Measurements from ENCODE around the gene CSTPP1.

CSTPP1 gene

DNA sequence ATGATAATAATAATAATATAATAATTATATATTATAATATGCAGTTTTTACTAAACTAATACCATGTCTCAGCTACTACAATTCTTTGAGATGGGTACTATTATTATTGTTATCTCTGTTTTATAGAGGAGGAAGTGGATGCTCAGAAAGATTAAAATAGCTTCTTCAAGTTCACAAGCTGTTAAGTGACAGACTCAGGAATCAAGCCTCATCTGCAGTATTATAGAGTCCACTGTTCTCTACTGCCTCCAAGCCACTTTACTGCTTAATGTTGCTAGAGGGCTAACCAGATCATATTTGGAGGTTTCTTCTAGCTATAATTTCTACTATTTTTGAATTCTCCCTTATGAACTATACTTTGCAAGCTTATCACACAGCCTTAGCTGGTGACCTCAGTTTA, 62.7 kb downstream of the CSTPP1 start:
- no peak for DNase-seq

- DNase-seq = no peak
Observed at GRCh38 chr11:47000033-47000432, 63.5 kb downstream of the CSTPP1 start.

GRCh38 chr11:47001781-47002181, 65.2 kb downstream of the CSTPP1 start:
- no peak for DNase-seq

GRCh38 chr11:47002390-47002789, 65.8 kb downstream of the CSTPP1 start:
- no peak for DNase-seq

DNA sequence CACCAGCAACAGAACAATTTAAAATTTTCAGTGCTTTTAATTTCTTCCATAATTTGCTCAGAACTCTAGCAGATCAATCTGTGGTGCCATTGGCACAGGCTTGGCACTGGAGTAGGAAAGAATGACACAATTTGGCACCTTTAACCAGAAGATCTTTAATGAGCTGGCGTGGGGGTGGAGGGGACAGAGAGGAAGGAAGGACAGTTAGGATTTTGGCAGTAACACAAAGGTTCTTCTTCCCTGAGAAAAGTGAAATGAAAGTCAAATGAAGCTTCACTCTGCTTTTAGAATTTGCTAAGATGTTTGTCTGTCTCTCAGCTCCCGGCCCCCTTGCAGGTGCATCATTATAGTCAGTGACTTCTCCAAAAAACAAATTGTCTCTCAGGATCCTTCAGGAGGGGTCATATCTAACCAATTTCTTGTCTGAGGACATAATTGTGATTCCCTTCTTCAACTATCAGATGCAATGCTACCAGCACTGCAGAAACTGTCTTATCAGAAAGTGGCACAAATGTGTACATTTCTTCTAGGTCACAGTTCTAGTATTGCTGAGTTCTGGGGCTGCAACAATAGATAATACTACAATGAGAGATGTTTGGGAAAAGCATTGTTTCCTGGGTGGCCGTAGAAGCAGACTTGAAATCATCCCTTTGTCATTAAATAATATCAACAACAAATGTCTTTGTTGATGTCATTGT, 66.8 kb downstream of the CSTPP1 start:
- DNase-seq = peak; percentile 42 to 69

GRCh38 chr11:47004595-47005033, 68.1 kb downstream of the CSTPP1 start:
- peak; percentile 77 to 92 for DNase-seq

DNA sequence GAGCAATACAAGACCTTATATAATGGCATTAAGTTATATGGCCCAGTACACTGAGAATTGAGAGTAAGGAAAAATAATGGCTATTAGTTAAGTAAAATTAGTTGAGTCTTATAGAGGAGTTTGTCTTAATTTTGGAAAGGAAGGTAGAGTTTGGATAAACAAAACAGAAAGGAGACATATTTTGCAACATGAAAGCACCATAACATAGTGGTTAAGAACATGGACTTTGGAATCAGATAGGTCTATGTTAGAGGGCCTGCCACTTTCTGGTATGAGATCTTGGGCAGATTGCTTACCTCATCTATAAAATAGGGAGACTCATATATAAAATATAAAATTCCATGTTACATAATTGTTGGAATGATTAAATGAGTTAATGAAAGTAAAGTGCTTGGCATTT, 68.9 kb downstream of the CSTPP1 start:
- DNase-seq = no peak

DNA sequence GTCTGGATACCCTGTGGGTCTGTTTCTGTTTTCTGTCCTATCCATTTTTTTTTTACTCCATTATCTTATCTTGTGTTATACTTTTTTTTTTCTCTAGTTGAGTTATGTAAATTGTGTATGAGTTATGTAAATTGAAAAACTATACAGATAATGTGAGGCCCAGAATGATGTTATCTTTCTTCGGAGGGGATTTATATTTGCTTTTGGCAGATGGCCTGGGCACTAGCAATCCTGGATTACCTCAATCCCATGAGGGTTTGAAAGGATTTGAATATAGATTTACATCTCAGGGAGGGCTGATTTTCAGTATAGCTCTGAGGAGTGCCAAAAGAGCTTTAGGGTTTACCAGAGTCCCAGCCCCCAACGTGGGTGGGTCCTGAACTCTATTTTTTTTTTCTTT, 71.0 kb downstream of the CSTPP1 start:
- peak; percentile 10 to 41 for DNase-seq

DNA sequence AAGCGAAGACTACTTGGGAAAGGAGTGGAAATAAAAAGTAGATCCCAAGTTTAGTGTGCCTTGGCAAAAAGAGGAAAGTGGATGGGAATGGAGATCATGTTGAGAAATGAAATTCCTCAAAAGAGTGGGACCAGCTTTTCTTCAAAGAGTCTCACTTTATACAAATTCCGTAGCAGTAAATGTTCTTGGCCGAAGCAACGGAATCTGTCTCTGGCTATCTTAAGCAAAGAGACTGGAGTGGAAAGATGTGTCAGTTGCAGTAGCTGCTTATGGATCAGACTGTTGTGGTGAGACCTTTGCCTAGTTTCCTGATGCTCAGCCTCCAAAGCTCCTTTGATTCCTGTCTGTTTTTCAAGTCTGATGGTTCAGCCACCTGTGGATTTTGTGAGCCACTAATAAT, 73.6 kb downstream of the CSTPP1 start:
- no peak for DNase-seq

- no peak for DNase-seq
Observed at GRCh38 chr11:47014097-47014496, 77.5 kb downstream of the CSTPP1 start.

DNA sequence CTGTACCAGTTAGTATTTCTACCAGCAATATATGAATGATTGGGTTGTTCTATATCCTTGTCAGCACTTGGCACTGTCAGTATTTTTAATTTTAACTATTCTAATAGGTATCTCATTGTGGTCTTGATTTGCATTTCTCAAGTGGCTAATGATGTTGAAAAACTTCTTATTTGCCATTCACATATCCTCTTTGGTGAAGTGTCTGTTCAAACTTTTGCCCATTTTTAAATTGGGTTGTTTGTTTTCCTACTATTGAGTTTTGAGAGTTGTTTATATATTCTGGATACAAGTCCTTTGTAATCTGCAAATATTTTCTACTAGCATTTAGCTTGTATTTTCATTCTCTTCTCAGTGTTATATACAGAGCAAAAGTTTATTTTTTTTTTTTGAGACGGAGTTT, 82.1 kb downstream of the CSTPP1 start:
- DNase-seq = no peak

DNA sequence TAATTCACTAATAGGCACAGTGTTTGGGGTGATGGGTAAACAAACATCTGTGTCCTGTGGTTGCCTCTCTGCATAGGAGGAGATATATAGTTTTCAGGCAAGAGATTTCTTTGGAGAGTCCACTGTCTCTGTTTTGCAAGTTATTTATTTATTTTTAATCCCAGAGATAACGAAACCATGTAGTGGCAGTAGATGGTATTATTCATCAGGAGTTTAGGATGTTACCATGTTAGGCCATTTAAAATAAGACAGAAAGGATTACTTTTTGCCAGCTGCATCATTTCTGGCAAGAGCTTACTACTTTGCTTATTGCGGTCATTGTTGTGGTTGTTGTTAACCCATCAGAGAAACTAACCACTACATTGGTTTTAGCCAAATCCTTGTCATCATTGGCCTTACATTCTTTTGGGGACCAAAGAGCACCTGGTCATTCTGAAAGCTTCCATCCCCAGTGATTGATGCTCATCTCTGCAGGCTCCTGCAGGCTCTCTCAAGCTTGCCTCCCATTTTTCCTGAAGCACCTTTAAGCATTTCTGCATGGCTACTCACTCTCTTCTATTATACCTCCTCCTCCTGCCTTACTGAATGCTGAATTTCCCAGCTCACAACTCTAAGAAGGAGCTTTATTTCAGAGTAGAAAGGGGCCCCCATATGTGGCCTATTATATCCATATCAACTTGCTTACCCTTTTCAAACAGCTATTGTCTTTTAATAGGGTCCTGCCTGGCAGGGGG, 84.4 kb downstream of the CSTPP1 start:
- no peak for DNase-seq

DNA sequence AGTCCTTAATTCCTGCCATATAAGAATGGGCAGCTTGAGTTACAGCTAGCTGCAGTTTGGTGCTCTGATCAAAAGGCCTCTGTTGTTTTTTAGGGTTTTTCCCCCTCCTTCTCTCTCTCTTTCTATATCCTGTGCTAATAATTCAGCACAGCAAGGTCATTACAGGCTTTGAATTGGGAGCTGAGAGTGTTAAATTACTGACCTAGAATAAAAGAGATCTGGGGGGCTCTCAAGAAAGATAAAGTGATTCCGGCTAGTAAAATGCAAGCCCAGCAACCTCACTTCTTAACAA, 84.9 kb downstream of the CSTPP1 start:
- DNase-seq = no peak

- DNase-seq = no peak
Observed at GRCh38 chr11:47021965-47022364, 85.4 kb downstream of the CSTPP1 start.

DNA sequence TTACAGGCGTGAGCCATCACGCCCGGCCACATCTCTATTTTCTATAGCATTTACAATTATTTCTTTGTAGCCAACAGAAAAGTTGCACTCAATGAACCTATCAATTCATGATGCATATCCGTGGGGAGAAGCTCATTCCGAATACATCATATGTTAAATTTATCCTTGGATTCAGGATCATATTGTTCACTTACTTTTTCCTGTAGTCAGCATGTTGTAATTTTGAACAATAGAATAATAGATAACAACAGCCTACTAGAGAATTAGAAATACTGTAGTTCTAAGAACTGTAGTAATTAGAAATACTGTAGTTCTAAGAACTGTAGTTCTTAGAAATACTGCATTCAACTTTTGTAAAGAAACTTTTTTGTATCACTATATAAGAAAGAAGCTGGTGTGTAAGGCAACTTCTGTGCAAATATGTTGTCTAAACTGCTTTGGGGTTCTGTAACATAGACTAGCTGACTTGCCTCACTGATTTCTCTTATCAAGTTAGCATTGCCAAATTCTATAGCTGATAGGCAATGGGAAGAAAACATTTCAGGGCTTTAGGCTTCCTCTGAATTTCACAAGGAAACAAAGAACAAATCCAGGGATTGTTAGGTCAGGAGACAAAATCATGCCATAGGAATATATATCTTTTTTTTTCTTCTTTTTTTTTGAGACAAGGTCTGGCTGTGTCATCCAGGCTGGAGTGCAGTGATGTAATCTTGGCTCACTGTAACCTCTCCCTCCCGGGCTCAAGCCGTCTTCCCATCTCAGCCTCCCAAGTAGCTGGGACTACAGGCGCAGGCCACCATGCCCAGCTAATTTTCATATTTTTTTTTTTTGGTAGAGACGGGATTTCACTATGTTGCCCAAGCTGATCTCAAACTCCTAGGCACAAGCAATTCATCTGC, 91.9 kb downstream of the CSTPP1 start:
- no peak for DNase-seq

DNA sequence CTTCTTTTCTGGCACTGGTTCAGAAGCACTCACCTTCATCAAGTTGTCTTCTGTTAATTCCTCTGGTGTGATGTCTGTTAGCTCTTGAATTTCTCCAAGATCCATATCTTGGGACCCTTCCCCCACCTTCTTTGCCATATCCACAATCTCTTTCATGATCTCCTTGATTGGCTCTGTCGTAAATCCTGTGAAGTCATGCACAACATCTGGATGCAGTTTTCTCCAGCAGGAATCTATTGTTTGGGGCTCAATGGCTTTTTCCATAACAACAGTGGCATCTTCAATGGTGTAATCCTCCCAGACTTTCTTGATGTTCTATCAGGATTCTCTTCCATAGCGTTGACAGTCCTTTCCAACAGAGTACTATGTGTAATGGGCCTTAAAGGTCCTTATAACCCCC, 96.9 kb downstream of the CSTPP1 start:
- DNase-seq = no peak

- no peak for DNase-seq
Observed at GRCh38 chr11:47034091-47034490, 97.5 kb downstream of the CSTPP1 start.

DNA sequence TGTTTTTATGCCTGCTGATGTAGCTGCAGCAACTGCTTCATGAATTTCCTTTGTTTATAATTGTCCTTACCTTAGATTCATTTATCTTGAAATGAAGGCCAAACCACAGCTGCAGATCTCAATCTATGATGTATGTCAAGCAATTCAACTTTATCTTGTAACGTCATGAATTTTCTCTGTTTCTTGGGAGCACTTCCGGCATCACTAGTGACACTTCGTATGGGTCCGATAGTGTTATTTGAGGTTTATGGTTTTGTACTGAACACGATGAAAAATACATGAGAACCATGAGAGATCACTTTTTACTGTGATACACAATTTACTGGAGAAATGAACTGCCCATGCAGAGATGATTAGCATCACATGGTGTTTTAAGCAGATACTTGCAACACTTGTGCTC, 98.5 kb downstream of the CSTPP1 start:
- no peak for DNase-seq

- DNase-seq = no peak
Observed at GRCh38 chr11:47044119-47044518, 107.6 kb downstream of the CSTPP1 start.

DNA sequence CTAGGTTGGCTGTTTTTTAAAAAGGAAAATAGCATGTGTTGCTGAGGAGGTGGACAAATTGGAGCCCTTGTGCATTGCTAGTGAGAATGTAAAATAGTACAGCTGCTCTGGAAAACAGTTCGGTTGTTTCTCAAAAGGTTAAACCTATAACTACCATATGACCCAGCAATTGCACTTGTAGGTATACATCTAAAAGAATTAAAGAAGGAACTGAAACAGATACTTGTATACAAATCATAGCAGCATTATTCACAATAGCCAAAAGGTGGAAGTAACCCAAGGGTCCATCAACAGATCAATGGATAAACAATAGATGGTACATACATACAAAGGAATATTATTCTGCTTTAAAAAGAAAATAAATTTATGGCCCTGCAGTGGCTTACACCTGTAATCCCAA, 111.4 kb downstream of the CSTPP1 start:
- DNase-seq = no peak

DNA sequence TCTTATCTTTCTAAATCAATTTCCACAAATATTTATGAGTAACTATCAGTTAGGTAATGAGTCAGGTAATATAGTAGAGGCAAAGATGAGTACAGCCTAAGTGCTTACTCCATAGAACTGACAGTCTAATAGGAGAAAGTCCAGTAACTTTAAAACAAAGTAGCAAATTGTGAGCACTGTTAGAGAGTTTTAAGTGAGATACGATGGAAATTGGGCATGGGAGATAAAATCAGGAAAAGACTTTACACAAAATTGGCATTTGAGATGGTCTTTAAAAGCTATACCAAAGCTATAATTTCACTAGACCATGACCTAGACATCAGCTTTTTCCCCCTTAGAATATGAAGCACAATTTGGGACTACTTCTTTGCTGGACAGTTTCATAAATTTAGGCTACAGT, 113.7 kb downstream of the CSTPP1 start:
- no peak for DNase-seq

DNA sequence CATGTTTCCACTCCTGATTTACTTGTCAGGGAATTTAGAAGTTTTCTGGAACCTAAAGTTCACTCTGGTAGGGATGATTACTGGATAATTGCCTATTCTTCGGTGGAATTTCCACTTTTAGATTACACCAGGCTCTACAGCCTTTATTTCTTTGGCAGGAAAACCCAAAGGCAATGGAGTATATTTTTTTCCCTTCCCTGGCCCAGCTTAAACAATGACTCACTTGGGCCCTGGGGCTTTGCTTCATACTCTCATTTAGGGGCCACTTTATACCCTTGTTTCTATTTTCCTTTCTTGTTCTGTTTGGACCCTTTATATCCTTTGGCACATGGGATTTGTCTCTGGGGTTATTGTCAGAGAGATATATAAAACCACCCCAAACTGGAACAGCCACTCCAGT, 114.7 kb downstream of the CSTPP1 start:
- DNase-seq = no peak

DNA sequence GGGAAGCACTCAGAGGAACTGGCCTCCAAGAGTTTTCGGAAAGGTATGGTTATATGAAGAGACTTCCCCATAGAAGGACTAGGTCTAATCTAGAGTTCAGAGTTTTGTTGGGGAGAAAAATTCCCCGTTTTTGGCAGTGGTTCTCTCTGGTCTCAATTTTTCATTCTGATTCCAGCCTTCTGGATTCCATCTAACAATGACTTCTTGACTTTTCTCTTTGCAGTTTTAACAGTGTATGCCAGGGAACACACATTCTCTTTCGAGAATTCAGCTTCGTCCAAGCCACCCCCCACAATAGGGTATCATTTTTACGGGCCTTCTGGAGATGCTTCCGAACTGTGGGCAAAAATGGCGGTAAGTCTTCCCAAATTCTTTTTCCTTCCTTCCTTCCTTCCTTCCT, 115.6 kb downstream of the CSTPP1 start:
- DNase-seq = no peak

GRCh38 chr11:47052576-47052975, 116.0 kb downstream of the CSTPP1 start:
- no peak for DNase-seq

Measured in NCI-H446 (cell line).